Body of pancreas (tissue), 4 donors: ENCODE measurements around the gene DCHS2.

ENCODE experiments used
- POLR2A ChIP-seq, 3 donors: fragments of 450-650 bp; IDR thresholded peaks; one replicate each; pipeline ENCODE4 v1.6.1; 2016; ENCODE audit warnings: antibody characterized with exemption in 3 of 3, mild to moderate bottlenecking in 2 of 3
- TF ChIP-seq, protein P1 (sequence below), 7 experiments: fragments of 450-650 bp in 4 of 7; fragments of 200-600 bp in 3 of 7; sonication (generic) in 3 of 7; IDR thresholded peaks; one replicate each; pipeline ENCODE4 v1.5.1; 2016 to 2019; ENCODE audit warnings: antibody characterized with exemption in 7 of 7

DNA sequence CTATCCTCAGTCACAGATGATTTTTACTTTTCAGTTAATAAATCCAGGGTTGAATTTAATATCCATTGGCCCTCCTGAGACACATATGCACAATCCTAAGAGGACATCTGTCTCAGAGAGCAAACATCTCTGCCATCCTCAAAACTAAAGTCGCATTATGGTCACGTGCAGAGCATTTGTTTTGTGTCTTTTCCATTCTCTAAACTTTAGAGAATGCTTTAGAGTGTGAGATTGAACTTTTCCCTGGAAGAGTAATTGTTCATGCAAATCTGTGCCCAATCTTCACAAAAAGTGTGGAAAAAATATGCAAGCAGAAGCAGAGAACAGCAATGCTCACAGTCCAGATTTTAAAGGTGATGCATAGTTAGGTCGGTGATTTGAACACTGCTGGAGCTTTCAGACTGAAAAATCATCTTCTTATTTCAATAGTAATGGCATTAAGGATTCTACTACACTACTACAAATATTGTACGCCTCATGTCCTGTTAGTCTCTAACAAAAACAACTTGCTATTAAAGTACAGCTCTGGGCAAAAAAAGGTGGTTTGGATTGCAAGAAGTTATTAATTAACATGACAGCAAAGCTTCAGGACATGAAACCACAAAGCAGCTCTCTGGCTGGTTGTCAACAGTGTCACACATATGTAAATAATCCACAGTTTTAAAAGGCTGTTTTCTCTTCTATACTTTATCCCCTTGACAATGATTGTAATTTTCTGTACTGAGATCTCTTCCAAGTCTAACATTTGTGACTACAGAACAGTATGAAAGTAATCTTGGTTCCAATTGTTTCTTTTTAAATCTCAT lies 19.9 kb downstream of the DCHS2 start:
- TF ChIP-seq, protein P1, sequence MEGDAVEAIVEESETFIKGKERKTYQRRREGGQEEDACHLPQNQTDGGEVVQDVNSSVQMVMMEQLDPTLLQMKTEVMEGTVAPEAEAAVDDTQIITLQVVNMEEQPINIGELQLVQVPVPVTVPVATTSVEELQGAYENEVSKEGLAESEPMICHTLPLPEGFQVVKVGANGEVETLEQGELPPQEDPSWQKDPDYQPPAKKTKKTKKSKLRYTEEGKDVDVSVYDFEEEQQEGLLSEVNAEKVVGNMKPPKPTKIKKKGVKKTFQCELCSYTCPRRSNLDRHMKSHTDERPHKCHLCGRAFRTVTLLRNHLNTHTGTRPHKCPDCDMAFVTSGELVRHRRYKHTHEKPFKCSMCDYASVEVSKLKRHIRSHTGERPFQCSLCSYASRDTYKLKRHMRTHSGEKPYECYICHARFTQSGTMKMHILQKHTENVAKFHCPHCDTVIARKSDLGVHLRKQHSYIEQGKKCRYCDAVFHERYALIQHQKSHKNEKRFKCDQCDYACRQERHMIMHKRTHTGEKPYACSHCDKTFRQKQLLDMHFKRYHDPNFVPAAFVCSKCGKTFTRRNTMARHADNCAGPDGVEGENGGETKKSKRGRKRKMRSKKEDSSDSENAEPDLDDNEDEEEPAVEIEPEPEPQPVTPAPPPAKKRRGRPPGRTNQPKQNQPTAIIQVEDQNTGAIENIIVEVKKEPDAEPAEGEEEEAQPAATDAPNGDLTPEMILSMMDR (IDR thresholded peaks at IDR 0.05), result no peak
- TF ChIP-seq POLR2A (IDR thresholded peaks at IDR 0.05), result no peak
